H9 (cell line): ENCODE data around the gene ZRANB3. TPM values are rescaled to one million over a fixed set of nuclear protein-coding genes. Genes with fewer than 3 reads are reported as not detected.

Experiments used
- DNase-seq: peaks from one replicate; pipeline ENCODE4 v3.0.0-alpha.2; 2017
- H2AFZ ChIP-seq: one replicate; pipeline ENCODE4 v1.6.1; 2013; ENCODE audit warnings: mild to moderate bottlenecking, low read length, control low read depth, moderate library complexity
- H2AK5ac ChIP-seq: 2 replicates; pipeline ENCODE4 v1.6.1; 2013; ENCODE audit warnings: low read length, control low read depth, mixed read lengths; ENCODE audit not compliant: insufficient read length
- H2BK120ac ChIP-seq: one replicate; pipeline ENCODE4 v1.6.1; 2013; ENCODE audit warnings: low read depth, mild to moderate bottlenecking, low read length, control low read depth, inconsistent platforms; ENCODE audit not compliant: poor library complexity, severe bottlenecking
- H2BK12ac ChIP-seq: 2 replicates; pipeline ENCODE4 v1.6.1; 2013; ENCODE audit warnings: low read length, control low read depth, mixed read lengths, low read depth; ENCODE audit not compliant: insufficient read length
- H2BK15ac ChIP-seq: 2 replicates; pipeline ENCODE4 v1.6.1; 2013; ENCODE audit warnings: low read depth, low read length, control low read depth
- H2BK20ac ChIP-seq: one replicate; pipeline ENCODE4 v1.6.1; 2013; ENCODE audit warnings: low read depth, mild to moderate bottlenecking, low read length, control low read depth, inconsistent platforms; ENCODE audit not compliant: poor library complexity, severe bottlenecking
- H2BK5ac ChIP-seq: 2 replicates; pipeline ENCODE4 v1.6.1; 2013; ENCODE audit warnings: low read length, control low read depth, mixed read lengths; ENCODE audit not compliant: insufficient read length
- H3K14ac ChIP-seq: 2 replicates; pipeline ENCODE4 v1.6.1; 2013; ENCODE audit warnings: low read length, control low read depth; ENCODE audit not compliant: insufficient read depth
- H3K18ac ChIP-seq: 2 replicates; pipeline ENCODE4 v1.6.1; 2013; ENCODE audit warnings: low read depth, mild to moderate bottlenecking, mixed read lengths, low read length, control low read depth; ENCODE audit not compliant: insufficient read length
- H3K23ac ChIP-seq: 2 replicates; pipeline ENCODE4 v1.6.1; 2013; ENCODE audit warnings: low read length, control low read depth, mixed read lengths, low read depth; ENCODE audit not compliant: insufficient read length
- H3K23me2 ChIP-seq: 2 replicates; pipeline ENCODE4 v1.6.1; 2013; ENCODE audit warnings: low read depth, mild to moderate bottlenecking, mixed read lengths, low read length, control low read depth; ENCODE audit not compliant: insufficient read length, poor library complexity, severe bottlenecking
- H3K27ac ChIP-seq: 2 replicates; pipeline ENCODE4 v1.5.1; 2013; ENCODE audit warnings: low read length, control low read depth, mixed read lengths, low read depth; ENCODE audit not compliant: insufficient read length
- H3K27me3 ChIP-seq: 2 replicates; pipeline ENCODE4 v1.6.1; 2013; ENCODE audit warnings: low read length, control low read depth, inconsistent platforms; ENCODE audit not compliant: insufficient read depth
- H3K4ac ChIP-seq: 2 replicates; pipeline ENCODE4 v1.6.1; 2013; ENCODE audit warnings: low read depth, mild to moderate bottlenecking, control low read depth, inconsistent platforms, low read length, moderate library complexity
- H3K4me1 ChIP-seq: 2 replicates; pipeline ENCODE4 v1.6.1; 2013; ENCODE audit warnings: low read length, control low read depth, inconsistent platforms; ENCODE audit not compliant: insufficient read depth
- H3K4me2 ChIP-seq: 2 replicates; pipeline ENCODE4 v1.6.1; 2013; ENCODE audit warnings: low read length, control low read depth, mixed read lengths; ENCODE audit not compliant: insufficient read length, insufficient read depth
- H3K56ac ChIP-seq: 2 replicates; pipeline ENCODE4 v1.6.1; 2013; ENCODE audit warnings: low read depth, mild to moderate bottlenecking, mixed read lengths, low read length, control low read depth; ENCODE audit not compliant: insufficient read length
- H3K79me1 ChIP-seq: 2 replicates; pipeline ENCODE4 v1.6.1; 2013; ENCODE audit warnings: low read depth, mild to moderate bottlenecking, moderate library complexity, low read length, control low read depth, inconsistent platforms; ENCODE audit not compliant: insufficient read depth, poor library complexity, severe bottlenecking
- H3K79me2 ChIP-seq: 2 replicates; pipeline ENCODE4 v1.6.1; 2013; ENCODE audit warnings: low read length, control low read depth, inconsistent platforms; ENCODE audit not compliant: insufficient read depth
- H3K9ac ChIP-seq: 2 replicates; pipeline ENCODE4 v1.6.1; 2013; ENCODE audit warnings: low read length, control low read depth, mixed read lengths; ENCODE audit not compliant: insufficient read length; ENCODE audit errors: extremely low read depth
- H3K9me3 ChIP-seq: one replicate; pipeline ENCODE4 v1.6.1; 2013; ENCODE audit warnings: low read depth, low read length, inconsistent platforms; ENCODE audit not compliant: control insufficient read depth
- H3T11ph ChIP-seq: one replicate; pipeline ENCODE4 v1.6.1; 2013; ENCODE audit warnings: mild to moderate bottlenecking, low read length, control low read depth, inconsistent platforms
- H4K20me1 ChIP-seq: one replicate; pipeline ENCODE4 v1.6.1; 2013; ENCODE audit not compliant: control insufficient read depth, insufficient read length, insufficient read depth
- H4K5ac ChIP-seq: 2 replicates; pipeline ENCODE4 v1.6.1; 2013; ENCODE audit warnings: low read depth, mild to moderate bottlenecking, mixed read lengths, low read length, control low read depth; ENCODE audit not compliant: insufficient read length
- H4K8ac ChIP-seq: replicated peaks from 2 replicates; pipeline ENCODE4 v1.6.1; 2013; ENCODE audit warnings: low read length, control low read depth, mixed read lengths, low read depth; ENCODE audit not compliant: insufficient read length
- H4K91ac ChIP-seq: 2 replicates; pipeline ENCODE4 v1.6.1; 2013; ENCODE audit warnings: low read depth, mild to moderate bottlenecking, moderate library complexity, mixed read lengths, low read length, control low read depth; ENCODE audit not compliant: insufficient read length
- H3K27ac Mint-ChIP-seq, 3 experiments: 2 replicates in 2 of 3; 3 replicates in 1 of 3; pipeline ENCODE4 v1.8.0; 2020 to 2021; ENCODE audit warnings: mixed read lengths in 3 of 3, mild to moderate bottlenecking in 1 of 3, moderate library complexity in 1 of 3
- H3K27me3 Mint-ChIP-seq: 2 replicates; pipeline ENCODE4 v1.8.0; 2021; ENCODE audit warnings: low read depth, mild to moderate bottlenecking, moderate library complexity, mixed read lengths
- H3K36me3 Mint-ChIP-seq, 3 experiments: 2 replicates in 2 of 3; 3 replicates in 1 of 3; pipeline ENCODE4 v1.8.0; 2020 to 2021; ENCODE audit warnings: low read depth in 3 of 3, mixed read lengths in 3 of 3; ENCODE audit not compliant: insufficient read depth in 1 of 3
- H3K4me1 Mint-ChIP-seq, 2 experiments: 2 replicates each; pipeline ENCODE4 v1.8.0; 2020; ENCODE audit warnings: mixed read lengths in 2 of 2
- H3K4me3 Mint-ChIP-seq, 2 experiments: 2 replicates in 1 of 2; 3 replicates in 1 of 2; pipeline ENCODE4 v1.8.0; 2020 to 2021; ENCODE audit warnings: mild to moderate bottlenecking in 2 of 2, mixed read lengths in 2 of 2, moderate library complexity in 1 of 2
- H3K9me3 Mint-ChIP-seq, 2 experiments: 2 replicates in 1 of 2; 3 replicates in 1 of 2; pipeline ENCODE4 v1.8.0; 2020; ENCODE audit warnings: mild to moderate bottlenecking in 2 of 2, mixed read lengths in 2 of 2, moderate library complexity in 1 of 2
- CTCF ChIP-seq: fragments of 200-600 bp; sonication (generic); conservative IDR thresholded peaks from 3 replicates; pipeline ENCODE4 v1.8.0; 2021; ENCODE audit warnings: antibody characterized with exemption, mild to moderate bottlenecking
- WGBS: extraction: QIAGEN DNeasy Blood & Tissue Kit; methylation state at CpG from one replicate; pipeline ENCODE4 v1.1.7; 2013; ENCODE audit warnings: missing lambda C conversion rate, low lambda C conversion rate, mixed read lengths; ENCODE audit not compliant: insufficient read length; ENCODE audit errors: extremely low coverage; 5-methylcytosine and 5-hydroxymethylcytosine counted together
- total RNA-seq: library from RNA; stranded (reverse); gene quantifications from 2 replicates; pipeline ENCODE4 v1.2.1, GENCODE V29; 2021

Gene ZRANB3
- total RNA-seq, 1 experiment from 2014 or later: 16.7 TPM

- Histone ChIP-seq H2AK5ac (no peak overlapping the region), H4K91ac (no peak overlapping the region), H2BK20ac (no peak overlapping the region), H3T11ph (no peak overlapping the region), H3K23me2 (no peaks in the 10 kb centered on the region), H3K4me2 (no peak overlapping the region), H3K27ac (no peak overlapping the region), H3K23ac (no peak overlapping the region), H3K79me2 (no peaks in the 10 kb centered on the region), H2AFZ (no peak overlapping the region), H3K9me3 (no peaks in the 10 kb centered on the region), H2BK12ac (no peak overlapping the region), H3K79me1 (no peaks in the 10 kb centered on the region), H3K14ac (no peak overlapping the region), H2BK120ac (no peak overlapping the region), H4K8ac (no peak overlapping the region), H2BK15ac (no peak overlapping the region), H3K27me3 (no peaks in the 10 kb centered on the region), H4K20me1 (no peaks in the 10 kb centered on the region), H2BK5ac (no peak overlapping the region), H3K56ac (no peak overlapping the region), H4K5ac (no peak overlapping the region), H3K4ac (no peak overlapping the region), H3K18ac (no peak overlapping the region), H3K9ac (no peak overlapping the region), H3K4me1 (no peaks in the 10 kb centered on the region)
- Mint-ChIP-seq H3K27ac (peak overlapping the region in 1 of 3 experiments; percentile 5; a peak in 1 of 7 replicates), H3K4me1 (no peaks in the 10 kb centered on the region), H3K9me3 (peaks cover 7 to 8% of the 10 kb centered on the region in 2 experiments; a peak in 4 of 5 replicates), H3K36me3 (peaks cover 10 to 21% (median 19%) of the 10 kb centered on the region in 3 experiments), H3K27me3 (no peaks in the 10 kb centered on the region), H3K4me3 (no peak overlapping the region)
- TF ChIP-seq CTCF: no peak
- DNase-seq: no peak
- no CpG with 5 or more reads among the region's 3 CpGs for WGBS
These were observed 437.2 kb downstream of the ZRANB3 start for GRCh38 chr2:135093670-135094330.
